B cell (primary cell): Measurements from ENCODE around the gene ICAM1. TPM values are rescaled to one million over a fixed set of nuclear protein-coding genes. Genes with fewer than 3 reads are reported as not detected.

Experiments
- ATAC-seq: fragments of 200-7000 bp; cut with Tn5 transposase; one replicate; pipeline ENCODE4 v1.10.0; 2021; ENCODE audit warnings: low read depth, mild to moderate bottlenecking, moderate number of reproducible peaks, moderate library complexity
- CTCF ChIA-PET: fragments of 350-600 bp; sonication (Branson Sonifier 250); formaldehyde crosslinking; loops from one replicate; lab custom pipeline; 2021; ENCODE audit warnings: antibody characterized with exemption, inconsistent platforms; lab: Charles Lee
- POLR2A ChIA-PET: fragments of 350-600 bp; sonication (Branson Sonifier 250); formaldehyde crosslinking; loops from one replicate; lab custom pipeline; 2021; ENCODE audit warnings: antibody characterized with exemption; lab: Charles Lee
- DNase-seq: peaks from one replicate; pipeline ENCODE4 v3.0.0; 2013
- H2AFZ ChIP-seq: 2 replicates; pipeline ENCODE4 v1.6.1; 2012; ENCODE audit warnings: mild to moderate bottlenecking, low read depth, low read length; ENCODE audit not compliant: insufficient read depth, poor library complexity, severe bottlenecking
- H3K27ac ChIP-seq, 2 donors: 1 replicate in 1 of 2; 2 replicates in 1 of 2; pipeline ENCODE4 v1.5.1; 2012 to 2013; ENCODE audit warnings: low read length in 2 of 2, mild to moderate bottlenecking in 2 of 2, moderate library complexity in 1 of 2
- H3K27me3 ChIP-seq, 4 experiments: fragments of 200-600 bp in 1 of 4; sonication (generic) in 1 of 4; replicated peaks in 1 of 4; 1 replicate in 2 of 4; 2 replicates in 2 of 4; pipeline versions ENCODE4 v1.6.1 to v1.7.0; 2013 to 2016; ENCODE audit warnings: low read length in 3 of 4, mild to moderate bottlenecking in 2 of 4, mixed read lengths in 1 of 4, moderate library complexity in 1 of 4; ENCODE audit not compliant: insufficient read depth in 4 of 4, control insufficient read depth in 3 of 4; ENCODE audit errors: control extremely low read depth in 1 of 4
- H3K36me3 ChIP-seq, 2 experiments: replicated peaks in 1 of 2; 1 replicate in 1 of 2; 2 replicates in 1 of 2; pipeline versions ENCODE4 v1.6.1 to v1.7.1; 2013; ENCODE audit warnings: low read length in 1 of 2; ENCODE audit not compliant: insufficient read depth in 2 of 2, control insufficient read depth in 1 of 2; ENCODE audit errors: control extremely low read depth in 1 of 2, extremely low read depth in 1 of 2
- H3K4me1 ChIP-seq, 2 donors: fragments of 200-600 bp in 1 of 2; sonication (generic) in 1 of 2; 1 replicate in 1 of 2; 2 replicates in 1 of 2; pipeline versions ENCODE4 v1.5.1 to v1.6.1; 2013 to 2017; ENCODE audit warnings: low read length in 2 of 2; ENCODE audit not compliant: control insufficient read depth in 2 of 2, insufficient read depth in 2 of 2
- H3K4me2 ChIP-seq: replicated peaks from 2 replicates; pipeline ENCODE3; 2012; ENCODE audit warnings: mild to moderate bottlenecking, low read depth, low read length; ENCODE audit not compliant: poor library complexity, severe bottlenecking
- H3K4me3 ChIP-seq, 5 experiments: fragments of 200-600 bp in 1 of 5; sonication (generic) in 1 of 5; 1 replicate in 3 of 5; 2 replicates in 2 of 5; pipeline versions ENCODE4 v1.5.1 to v1.7.0; 2011 to 2016; ENCODE audit warnings: low read length in 4 of 5, mild to moderate bottlenecking in 4 of 5, low read depth in 2 of 5, control low read depth in 1 of 5, moderate library complexity in 1 of 5; ENCODE audit not compliant: insufficient read depth in 1 of 5; ENCODE audit errors: control extremely low read depth in 1 of 5, extremely low read depth in 1 of 5
- H3K79me2 ChIP-seq: fragments of 200-600 bp; sonication (generic); one replicate; pipeline ENCODE4 v1.6.0; 2016; ENCODE audit warnings: low read length; ENCODE audit not compliant: control insufficient read depth, insufficient read depth
- H3K9ac ChIP-seq: fragments of 200-600 bp; sonication (generic); 2 replicates; pipeline ENCODE4 v1.6.1; 2017; ENCODE audit warnings: mild to moderate bottlenecking, low read length, moderate library complexity
- H3K9me3 ChIP-seq, 3 donors: one replicate each; pipeline versions ENCODE4 v1.6.1 to v1.7.1; 2013; ENCODE audit warnings: low read length in 2 of 3; ENCODE audit not compliant: control insufficient read depth in 2 of 3, insufficient read depth in 1 of 3; ENCODE audit errors: control extremely low read depth in 1 of 3
- H4K20me1 ChIP-seq: 2 replicates; pipeline ENCODE4 v1.6.0; 2012; ENCODE audit warnings: mild to moderate bottlenecking, low read length; ENCODE audit not compliant: insufficient read depth, control insufficient read depth, poor library complexity, severe bottlenecking
- H3K27ac Mint-ChIP-seq: one replicate; pipeline ENCODE4 v1.8.0; 2021; ENCODE audit warnings: mixed read lengths
- H3K27me3 Mint-ChIP-seq: one replicate; pipeline ENCODE4 v1.8.0; 2021; ENCODE audit warnings: mixed read lengths
- H3K4me1 Mint-ChIP-seq: one replicate; pipeline ENCODE4 v1.8.0; 2021; ENCODE audit warnings: mixed read lengths
- H3K4me3 Mint-ChIP-seq: one replicate; pipeline ENCODE4 v1.8.0; 2021; ENCODE audit warnings: mixed read lengths
- H3K9me3 Mint-ChIP-seq: one replicate; pipeline ENCODE4 v1.8.0; 2022; ENCODE audit warnings: mixed read lengths; ENCODE audit not compliant: insufficient read depth
- EZH2 ChIP-seq: IDR thresholded peaks from 2 replicates; pipeline ENCODE4 v1.6.1; 2012; ENCODE audit warnings: borderline replicate concordance, low read depth, mild to moderate bottlenecking, moderate library complexity, low read length; ENCODE audit not compliant: insufficient read depth, poor library complexity, severe bottlenecking
- WGBS: methylation state at CpG from one replicate; pipeline ENCODE4 v1.1.5; 2013; ENCODE audit warnings: missing lambda C conversion rate; ENCODE audit not compliant: insufficient coverage; 5-methylcytosine and 5-hydroxymethylcytosine counted together
- intact Hi-C: fragments of 100-400 bp; cut with micrococcal nuclease; formaldehyde crosslinking; loops from one replicate; pipeline ENCODE4 v1.10.0; 2022
- polyA minus RNA-seq: library from RNA; depleted of rRNA, polyadenylated mRNA; stranded (reverse); fragments of >200 nt; gene quantifications from 2 replicates; pipeline ENCODE4 v1.2.3, GENCODE V29; 2012
- polyA plus RNA-seq: library from polyadenylated mRNA; depleted of rRNA; stranded (reverse); fragments of >200 nt; gene quantifications from 2 replicates; pipeline ENCODE4 v1.2.3, GENCODE V29; 2012
- total RNA-seq, 2 donors: library from RNA; stranded (reverse); fragments of 120-200 nt in 1 of 2; gene quantifications; 1 replicate in 1 of 2; 2 replicates in 1 of 2; pipeline versions ENCODE4 v1.2.3 to v1.2.4, GENCODE V29; 2013 to 2022
- TF ChIP-seq, protein P1 (sequence below): fragments of 200-600 bp; IDR thresholded peaks from one replicate; pipeline ENCODE4 v1.8.0; 2022; ENCODE audit warnings: antibody characterized with exemption, mild to moderate bottlenecking

The ICAM1 gene
- 7.3 and 10.2 TPM in 2 replicates for total RNA-seq
- total RNA-seq (2013): 4.6 TPM
- polyA plus RNA-seq: 11.9 and 63.9 TPM in 2 replicates
- 27.1 and 103 TPM in 2 replicates for polyA minus RNA-seq

DNA sequence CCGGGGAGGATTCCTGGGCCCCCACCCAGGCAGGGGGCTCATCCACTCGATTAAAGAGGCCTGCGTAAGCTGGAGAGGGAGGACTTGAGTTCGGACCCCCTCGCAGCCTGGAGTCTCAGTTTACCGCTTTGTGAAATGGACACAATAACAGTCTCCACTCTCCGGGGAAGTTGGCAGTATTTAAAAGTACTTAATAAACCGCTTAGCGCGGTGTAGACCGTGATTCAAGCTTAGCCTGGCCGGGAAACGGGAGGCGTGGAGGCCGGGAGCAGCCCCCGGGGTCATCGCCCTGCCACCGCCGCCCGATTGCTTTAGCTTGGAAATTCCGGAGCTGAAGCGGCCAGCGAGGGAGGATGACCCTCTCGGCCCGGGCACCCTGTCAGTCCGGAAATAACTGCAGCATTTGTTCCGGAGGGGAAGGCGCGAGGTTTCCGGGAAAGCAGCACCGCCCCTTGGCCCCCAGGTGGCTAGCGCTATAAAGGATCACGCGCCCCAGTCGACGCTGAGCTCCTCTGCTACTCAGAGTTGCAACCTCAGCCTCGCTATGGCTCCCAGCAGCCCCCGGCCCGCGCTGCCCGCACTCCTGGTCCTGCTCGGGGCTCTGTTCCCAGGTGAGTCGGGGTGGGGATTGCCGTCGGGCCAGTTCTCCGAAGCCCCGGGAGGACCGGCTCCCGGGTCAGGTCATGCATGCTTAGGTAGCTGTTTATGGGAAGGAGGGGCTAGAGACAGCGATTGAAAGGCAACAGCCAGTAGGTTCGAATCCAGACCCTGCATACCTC lies at the start of gene ICAM1:
Gene ICAM1 (plus strand): TSS at position 505 of the 779 bp plus-strand sequence. CDS start 40 bp downstream, at position 545.
- peak within 1 kb of the TSS; percentile 41 to 72 (median 56) for H3K4me3 ChIP-seq
- no peaks in the 10 kb centered on the region for H3K27me3 ChIP-seq
- Mint-ChIP-seq H3K4me3 (peak within 1 kb of the TSS; percentile 88), H3K9me3 (no peaks in the 10 kb centered on the region), H3K4me1 (peaks cover 35% of the 10 kb centered on the region), H3K27me3 (no peaks in the 10 kb centered on the region), H3K27ac (peak within 1 kb of the TSS; percentile 94)
- TF ChIP-seq, protein P1, sequence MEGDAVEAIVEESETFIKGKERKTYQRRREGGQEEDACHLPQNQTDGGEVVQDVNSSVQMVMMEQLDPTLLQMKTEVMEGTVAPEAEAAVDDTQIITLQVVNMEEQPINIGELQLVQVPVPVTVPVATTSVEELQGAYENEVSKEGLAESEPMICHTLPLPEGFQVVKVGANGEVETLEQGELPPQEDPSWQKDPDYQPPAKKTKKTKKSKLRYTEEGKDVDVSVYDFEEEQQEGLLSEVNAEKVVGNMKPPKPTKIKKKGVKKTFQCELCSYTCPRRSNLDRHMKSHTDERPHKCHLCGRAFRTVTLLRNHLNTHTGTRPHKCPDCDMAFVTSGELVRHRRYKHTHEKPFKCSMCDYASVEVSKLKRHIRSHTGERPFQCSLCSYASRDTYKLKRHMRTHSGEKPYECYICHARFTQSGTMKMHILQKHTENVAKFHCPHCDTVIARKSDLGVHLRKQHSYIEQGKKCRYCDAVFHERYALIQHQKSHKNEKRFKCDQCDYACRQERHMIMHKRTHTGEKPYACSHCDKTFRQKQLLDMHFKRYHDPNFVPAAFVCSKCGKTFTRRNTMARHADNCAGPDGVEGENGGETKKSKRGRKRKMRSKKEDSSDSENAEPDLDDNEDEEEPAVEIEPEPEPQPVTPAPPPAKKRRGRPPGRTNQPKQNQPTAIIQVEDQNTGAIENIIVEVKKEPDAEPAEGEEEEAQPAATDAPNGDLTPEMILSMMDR: no peak
- TF ChIP-seq EZH2: no peak
- no peaks in the 10 kb centered on the region for H3K9me3 ChIP-seq
- ChIA-PET POLR2A (interaction anchor here (0.6 to 3.5 kb wide), 14 partner anchors 9 to 373 kb away, joined by 3 to 32 read pairs (median 4); partner anchors contain the start of genes ICAM4, ICAM5, RAVER1 and TYK2), CTCF (interaction anchor here (0.6 to 9.2 kb wide), 30 partner anchors 9 to 371 kb away, joined by 3 to 570 read pairs (median 4); partner anchors contain the start of genes CDC37, ICAM4, ICAM5 and KRI1)
- intact Hi-C loops: loop anchor here (1.0 to 2.0 kb wide), 6 partner anchors 16 to 110 kb away; partner anchors contain the start of genes FDX2, ICAM4, RAVER1 and TYK2
- peak within 1 kb of the TSS; percentile 84 for H3K4me2 ChIP-seq
- no peaks in the 10 kb centered on the region for H4K20me1 ChIP-seq
- under 1% methylated on average over 49 of the region's 51 CpGs for WGBS
- H3K36me3 ChIP-seq: peaks cover 0 to 5% of the 10 kb centered on the region in 2 experiments
- peak within 1 kb of the TSS; percentile 12 for H2AFZ ChIP-seq
- peak; percentile 39 for ATAC-seq
- H3K4me1 ChIP-seq: peaks cover 13 to 35% of the 10 kb centered on the region in 2 donors
- H3K9ac ChIP-seq: peak within 1 kb of the TSS; percentile 74
- peak; percentile 92 for DNase-seq
- H3K79me2 ChIP-seq: peaks cover 3% of the 10 kb centered on the region
- peak within 1 kb of the TSS; percentile 90 to 97 for H3K27ac ChIP-seq
